NCI-H748 (cell line): ENCODE results near the gene SP3.
A peak's percentile ranks its signal among the peaks of the same experiment; 100 is the strongest.

Experiments
- DNase-seq: peaks from one replicate; lab custom pipeline; 2025; ENCODE audit not compliant: unreplicated experiment; lab: John Stamatoyannopoulos, UW

The SP3 gene

DNA sequence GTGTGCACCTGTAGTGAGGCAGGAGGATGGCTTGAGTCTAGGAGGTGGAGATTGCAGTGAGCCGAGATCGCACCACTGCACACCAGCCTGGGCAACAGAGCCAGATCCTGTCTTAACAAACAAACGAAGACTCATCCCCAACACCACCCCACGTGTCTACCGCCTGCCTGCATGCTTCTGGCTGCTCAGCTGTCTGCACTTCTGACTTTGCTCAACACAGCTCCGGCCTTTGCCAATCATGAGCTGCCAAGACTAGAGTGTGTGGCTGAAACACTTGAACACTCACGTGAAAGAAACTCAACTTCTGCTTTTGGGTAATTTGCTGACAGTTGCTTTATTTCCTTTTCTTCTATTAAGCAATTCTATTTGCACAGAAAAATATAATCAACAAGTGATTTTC lies 32.1 kb upstream of the SP3 start:
- DNase-seq: no peak

DNA sequence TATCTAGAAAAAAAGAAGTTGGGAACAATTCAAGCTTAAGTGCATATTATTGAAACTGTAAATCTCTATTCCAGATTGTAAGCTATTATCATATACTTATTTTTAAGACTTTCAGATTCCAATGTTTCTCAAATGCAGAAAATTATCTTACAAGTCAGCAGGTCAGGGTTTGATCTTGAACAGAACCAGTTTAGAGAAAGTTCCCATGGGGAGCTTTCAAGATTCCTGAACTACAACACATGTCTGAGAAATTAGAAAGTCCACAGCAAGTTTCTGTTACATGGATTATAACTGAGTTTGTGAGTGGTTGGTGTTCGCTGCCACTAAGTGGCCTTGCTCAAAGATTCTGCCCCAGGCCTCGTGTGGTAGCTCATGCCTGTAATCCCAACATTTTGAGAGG lies 31.6 kb upstream of the SP3 start:
- DNase-seq: no peak

DNA sequence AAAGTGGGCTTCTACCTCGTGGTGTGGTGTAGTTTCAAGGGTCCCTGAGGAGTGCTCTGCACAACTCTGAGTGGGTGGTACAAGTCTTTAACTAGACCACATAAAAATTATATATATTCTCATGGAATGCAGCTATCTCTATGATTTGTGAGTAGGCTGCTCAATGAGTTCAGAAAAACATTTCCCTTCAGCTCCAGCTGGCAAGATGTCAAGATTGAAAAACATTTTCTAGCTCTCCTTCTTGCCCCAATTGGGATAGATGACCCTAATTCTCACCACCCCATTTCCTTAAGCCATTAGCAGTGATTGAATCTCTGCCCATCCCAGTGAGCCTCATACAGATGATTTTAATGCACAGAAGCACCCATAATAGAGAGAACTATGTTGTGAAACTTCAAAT lies 28.3 kb upstream of the SP3 start:
- DNase-seq: no peak

DNA sequence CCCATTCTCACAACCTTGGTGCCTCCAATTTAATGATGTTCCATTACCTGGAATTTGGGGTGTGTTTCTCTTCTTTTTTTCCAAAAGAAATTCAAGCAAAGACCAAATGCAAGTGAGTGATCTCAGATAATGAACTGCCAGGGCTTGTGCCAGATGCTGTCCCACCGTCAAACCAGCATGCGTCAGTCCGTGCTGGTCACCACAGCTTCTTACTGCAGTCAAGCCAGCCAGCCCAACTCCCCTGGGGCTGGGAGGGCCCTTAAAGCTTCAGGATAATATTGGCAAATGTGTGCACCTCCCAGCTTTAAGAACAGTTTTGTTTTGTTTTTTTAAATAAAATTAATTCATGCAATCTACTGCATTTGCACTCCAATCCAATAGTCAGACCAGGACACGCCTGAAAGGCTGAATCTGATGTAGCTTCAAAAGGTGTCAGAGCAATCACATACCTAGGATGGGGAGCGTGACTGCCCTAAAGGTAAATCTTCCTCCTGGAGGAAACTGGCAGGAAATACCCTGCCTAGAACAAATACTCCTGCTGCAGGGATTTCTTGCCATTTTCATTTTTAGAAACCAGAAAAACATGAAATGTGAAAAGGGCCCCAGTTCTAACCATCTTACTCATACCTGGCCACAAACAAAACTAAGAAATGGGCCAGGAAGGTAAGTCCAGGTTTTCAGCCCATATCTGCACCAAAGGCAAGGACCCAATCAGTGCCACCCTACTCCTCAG lies 26.8 kb upstream of the SP3 start:
- DNase-seq: no peak

DNA sequence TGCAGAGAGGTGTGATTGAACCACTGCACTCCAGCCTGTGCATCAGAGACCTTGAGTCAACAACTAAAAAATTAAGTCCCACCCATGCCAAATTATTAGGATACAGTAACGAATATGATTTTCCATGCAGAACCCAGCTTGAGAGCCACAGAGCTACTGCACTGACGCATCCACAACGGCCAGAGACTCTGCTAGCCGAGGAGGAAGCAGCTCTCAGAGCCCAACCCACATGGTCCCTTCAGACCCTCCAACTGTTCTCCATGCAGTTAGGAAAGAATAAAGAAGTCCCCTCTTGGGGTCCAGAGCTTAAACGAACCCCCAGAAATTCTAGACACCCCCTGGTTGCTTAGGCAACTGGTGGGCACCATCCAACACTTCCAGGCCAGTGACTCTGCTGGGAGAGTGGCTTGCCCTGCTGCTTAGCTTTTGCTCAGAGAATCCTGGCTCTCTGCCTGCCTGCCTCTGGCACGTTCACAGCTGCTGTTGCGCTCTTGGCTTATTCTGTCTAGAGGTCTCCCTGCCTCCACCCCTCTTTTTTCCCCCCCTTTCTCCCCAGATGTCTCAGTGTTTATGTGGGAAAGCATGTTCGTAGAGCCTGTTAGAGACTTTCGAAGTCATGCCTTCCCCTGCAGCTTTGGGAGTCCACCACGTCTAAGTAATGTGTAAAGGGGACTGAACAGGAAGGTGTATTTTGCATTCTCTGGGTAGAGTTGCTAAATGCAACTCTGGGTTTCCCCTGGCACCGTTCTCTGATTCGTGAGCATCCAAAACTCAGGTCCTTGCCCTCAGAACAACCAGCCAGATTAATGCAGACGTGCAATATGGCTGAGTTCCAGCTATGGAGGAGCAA lies 26.0 kb upstream of the SP3 start:
- DNase-seq: no peak

DNA sequence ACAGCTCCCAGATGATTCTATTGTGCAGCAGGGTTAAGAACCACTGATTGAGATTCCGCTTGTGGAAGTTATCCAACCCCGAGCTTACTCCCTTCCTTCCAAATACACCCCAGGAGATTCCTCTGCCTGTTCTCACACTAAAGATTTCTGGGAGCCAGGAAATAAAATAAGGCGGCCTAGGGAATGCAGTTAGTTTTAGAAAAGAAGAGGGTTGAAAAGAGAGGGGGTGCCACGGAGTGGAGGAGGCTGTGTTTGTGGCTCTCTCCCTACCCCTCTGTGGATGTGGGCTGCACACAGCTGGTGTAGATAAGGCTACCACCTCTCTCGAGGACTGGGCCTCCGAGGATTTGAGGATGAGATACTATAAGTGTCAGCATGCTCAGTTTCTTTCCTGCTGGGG lies 25.1 kb upstream of the SP3 start:
- DNase-seq: no peak

DNA sequence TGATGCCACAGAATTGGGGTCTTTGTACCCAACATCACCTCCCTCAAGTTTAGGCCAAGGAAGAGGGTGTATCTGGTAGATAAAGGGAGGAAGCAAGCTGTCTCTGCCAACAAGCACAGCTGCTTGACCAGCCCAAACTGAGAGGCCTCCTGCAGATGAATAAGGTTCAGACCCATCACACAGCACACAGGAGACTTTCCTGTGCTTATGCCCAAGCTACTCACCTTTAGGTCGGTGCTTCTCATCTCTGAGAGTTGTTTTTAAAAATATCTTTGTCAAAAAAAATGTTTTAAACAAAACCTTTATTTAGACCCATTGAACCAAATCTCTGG lies 24.7 kb upstream of the SP3 start:
- DNase-seq: no peak

DNA sequence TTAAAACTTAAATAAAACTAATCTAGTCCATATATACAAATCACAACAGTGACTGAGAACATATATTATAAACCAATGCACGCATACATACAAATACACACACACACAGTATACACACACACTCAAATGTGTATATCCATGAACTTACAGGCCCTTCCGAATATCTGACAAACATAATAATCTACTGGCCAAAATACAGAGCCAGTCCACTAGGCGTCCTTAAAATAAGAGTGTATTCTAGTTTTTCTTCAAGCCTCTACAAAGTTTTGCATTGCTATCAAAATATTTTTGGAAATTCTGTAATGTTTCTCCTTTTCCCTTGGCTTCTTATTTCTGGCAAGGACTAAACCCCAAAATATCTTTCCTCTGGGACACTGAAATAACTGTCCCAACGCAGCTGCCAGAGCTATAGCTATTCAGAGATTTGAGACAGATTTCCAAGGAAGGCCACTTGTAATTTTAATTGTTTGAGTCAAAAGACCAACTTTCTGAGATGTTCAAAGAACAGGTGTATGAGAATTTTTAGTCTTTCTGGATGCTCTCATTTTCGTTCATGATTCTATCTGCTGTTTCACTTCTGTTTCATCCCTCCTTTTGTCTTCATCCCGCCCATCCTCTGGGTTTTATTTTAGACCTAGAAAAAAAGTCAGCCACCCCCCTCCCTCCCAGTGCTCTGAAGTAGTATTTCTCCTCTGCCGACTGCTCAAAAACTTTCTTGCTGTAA lies 24.1 kb upstream of the SP3 start:
- no peak for DNase-seq

DNA sequence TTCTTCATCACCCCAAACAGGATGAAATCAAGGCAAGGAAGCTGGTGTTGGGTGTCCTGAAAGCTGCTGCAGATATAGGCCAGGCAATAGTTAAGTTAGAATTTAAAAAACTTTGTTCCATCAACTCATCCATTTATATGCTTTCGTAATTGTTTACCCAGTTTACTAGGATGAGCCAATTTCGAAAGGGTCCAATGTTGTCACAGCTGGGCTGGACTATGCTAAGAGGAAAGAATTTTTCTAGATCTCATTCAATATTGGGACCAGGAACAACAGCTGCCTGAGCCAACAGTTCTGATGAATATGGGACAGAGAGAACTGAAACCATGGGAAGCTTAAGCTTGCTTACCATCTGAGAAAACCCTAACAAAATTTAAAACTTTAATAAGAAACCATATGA lies 21.6 kb upstream of the SP3 start:
- DNase-seq: no peak

DNA sequence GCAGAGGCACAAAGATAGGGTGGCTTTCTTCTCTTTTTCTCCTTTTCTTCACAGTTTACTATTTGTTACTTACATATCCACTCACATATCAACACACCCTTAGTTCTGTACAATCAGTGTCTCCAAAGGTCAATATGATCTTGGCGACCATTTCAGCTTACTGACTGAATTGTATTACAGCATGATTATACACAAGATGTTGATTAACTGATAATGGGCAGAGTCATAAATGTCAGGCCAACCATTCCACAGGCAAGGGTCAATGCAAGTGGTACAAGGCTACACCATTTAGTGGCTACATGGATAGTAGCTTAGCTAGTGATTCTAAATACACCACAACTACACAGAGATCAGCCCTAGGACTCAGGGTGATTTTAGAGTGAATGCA lies 20.4 kb upstream of the SP3 start:
- no peak for DNase-seq

DNA sequence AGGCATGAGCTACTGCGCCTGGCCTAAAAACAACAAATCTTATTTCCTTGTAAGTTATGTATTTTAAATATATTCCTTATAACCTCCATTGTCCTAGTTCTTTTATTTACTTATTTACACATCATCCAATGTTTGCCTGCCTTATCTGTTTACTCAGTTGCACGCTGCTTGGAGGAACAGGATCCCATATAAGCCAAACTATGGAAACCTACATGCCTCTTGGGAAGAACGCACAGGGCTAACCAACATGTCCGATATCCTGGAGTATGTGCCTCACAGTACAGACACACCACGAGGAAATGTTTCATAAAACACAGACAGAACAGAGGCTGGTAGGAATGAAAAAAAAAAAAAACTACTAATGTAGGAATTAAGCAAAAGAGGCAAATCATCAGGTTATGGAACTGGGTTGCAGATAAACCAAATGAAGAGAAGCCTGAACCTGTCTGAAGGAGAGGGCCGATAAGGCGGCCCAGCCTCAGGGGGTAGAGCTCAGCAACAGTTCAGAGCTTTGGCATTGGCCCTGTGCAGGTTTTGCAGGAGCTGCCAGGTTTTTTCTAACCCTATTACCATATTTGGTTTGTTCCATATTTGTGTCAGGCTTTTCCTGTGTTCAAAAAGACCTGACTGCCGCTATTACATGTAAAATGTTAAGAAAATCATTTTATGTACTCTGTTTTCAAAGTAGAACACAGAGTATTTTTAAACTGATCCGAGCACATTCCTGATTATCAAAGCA lies 19.9 kb upstream of the SP3 start:
- DNase-seq: no peak

DNA sequence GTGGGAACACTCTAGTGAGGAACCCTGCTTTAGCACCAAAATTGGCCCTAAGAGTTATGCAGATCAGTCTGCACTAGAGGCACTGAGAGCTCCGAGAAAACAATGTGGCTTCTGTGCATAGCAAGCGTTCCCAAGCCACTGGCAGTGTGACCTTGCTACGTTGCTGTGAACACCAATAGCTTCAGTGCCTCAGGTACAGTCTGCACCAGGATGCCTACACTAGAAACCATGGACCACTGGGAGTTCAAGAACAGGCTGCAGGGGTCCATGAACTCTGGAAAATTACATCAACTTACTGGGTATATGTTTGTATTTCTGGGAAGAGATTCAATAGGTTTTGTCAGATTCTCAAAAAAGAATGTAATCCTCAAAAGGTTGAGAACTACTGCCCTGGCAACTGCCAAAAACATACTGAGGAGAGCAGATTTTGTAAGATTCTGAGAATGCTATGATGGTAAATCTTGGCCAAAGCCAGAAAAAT lies 18.3 kb upstream of the SP3 start:
- DNase-seq: no peak

DNA sequence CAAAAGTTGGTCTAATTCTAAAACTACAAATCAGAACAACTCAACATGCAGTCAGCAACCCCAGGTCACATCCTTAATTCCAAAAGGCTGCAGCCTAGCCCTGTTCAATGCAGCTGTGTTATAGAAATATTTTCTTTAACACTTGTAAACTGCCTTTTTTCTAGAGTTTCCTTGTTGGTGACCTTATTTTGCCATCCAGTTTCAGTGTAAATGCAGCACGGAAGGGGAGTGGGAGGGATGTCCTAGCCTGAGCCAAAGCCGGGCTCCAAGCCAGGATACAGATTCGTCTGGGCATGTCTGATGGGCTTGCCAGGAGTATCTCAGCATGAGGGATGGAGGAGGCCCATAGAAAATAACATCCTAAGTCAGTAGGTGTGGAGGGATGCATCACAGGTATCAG lies 17.7 kb upstream of the SP3 start:
- peak; percentile 33 for DNase-seq

DNA sequence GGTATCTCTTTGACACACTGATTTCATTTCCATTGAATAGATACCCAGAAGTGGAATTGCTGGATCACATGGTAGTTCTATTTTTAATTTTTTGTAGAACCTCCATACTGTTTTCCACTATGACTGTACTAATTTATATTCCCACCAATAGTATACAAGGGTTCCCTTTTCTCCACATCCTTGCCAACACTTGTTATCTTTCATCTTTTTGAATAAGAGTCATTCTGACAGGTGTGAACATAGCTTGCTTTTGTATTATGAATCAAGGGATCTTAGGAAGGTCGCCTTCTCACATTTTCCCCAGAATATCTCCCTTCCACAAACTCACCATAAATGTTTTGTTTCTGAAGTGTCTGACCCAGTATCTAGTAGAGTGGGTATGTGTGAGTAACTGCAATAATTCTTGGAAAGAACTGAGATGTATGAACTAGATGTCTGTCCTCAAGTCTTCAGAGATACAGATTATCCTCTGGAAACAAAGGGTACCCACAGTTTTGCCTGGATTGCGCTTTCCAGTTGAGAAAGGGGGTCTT lies 17.1 kb upstream of the SP3 start:
- no peak for DNase-seq

DNA sequence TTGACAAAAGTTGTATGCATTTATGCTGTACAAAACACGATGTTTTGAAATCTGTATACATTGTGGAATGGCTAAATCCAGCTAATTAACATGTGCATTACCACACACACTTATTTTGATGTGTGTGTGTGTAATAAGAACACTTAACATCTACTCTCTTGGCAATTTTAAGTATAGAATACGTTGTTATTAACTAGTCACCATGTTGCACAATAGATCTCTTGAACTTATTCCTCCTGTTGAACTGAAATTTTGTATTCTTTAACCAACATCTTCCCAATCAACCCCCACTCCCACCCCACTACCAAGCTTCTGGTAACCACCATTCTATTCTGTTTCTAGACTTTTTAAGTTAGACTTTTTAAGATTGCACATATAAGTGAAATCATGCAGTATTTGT lies 16.3 kb upstream of the SP3 start:
- DNase-seq: no peak

DNA sequence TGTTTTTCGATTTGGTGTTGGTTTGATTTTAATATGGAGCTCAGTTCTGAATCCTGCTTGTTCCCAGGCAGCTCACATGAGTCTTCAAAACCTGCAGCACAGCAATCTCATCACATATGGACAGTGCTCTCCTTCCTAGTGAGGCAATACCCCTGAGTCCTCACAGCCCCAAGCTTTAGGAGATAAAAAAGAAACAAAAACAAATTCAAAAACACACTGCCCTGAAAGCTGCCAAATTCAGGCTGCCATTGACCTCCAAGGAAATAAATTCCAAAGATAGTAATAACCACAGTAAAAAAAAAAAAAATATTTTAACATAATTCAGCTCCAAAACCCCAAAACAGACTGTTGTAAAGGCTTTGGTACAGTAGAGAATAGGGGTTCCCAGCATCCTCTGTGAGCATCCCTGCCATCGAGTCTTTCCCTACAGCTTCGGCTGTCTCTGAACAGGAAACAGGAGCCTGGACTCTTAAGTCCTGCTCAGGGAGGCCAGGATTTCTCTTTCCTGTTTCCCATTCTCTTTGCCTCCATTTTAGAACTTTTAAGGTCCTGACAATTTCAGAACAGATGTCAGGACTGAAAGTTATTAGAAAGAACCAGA lies 14.7 kb upstream of the SP3 start:
- no peak for DNase-seq

DNA sequence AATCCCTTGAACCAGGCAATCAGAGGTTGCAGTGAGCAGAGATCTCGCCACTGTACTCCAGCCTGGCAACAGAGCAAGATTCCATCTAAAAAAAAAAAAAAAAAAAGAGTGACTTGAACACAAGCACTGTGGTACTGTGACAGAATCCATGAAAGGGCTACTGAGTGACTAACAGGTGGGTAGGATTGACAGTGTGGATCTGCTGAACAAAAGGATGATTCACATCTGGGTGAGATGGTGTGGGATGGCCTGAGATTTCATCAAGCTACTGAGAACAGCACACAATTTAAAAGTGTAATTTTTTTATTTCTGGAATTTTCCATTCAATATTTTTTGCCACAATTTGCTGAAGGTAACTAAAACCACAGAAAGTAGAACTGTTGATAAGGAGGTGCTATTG lies 13.3 kb upstream of the SP3 start:
- no peak for DNase-seq

DNA sequence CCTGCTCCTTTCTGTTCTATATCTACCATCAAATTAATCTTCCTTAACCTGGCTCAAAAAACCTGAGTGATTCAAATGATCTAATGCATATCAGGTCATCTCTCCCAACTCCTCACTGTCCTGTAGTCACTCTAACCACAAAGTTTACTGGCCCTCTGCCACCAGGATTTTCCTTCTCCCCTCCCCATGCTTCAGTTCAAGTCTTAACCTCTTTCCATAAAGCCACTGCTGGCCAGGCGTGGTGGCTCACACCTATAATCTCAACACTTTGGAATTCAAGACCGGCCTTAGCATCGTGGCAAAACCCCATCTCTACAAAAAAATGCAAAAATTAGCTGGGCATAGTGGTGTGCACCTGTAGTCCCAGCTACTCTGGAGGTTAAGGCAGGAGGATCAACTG lies 7.5 kb upstream of the SP3 start:
- DNase-seq: no peak

DNA sequence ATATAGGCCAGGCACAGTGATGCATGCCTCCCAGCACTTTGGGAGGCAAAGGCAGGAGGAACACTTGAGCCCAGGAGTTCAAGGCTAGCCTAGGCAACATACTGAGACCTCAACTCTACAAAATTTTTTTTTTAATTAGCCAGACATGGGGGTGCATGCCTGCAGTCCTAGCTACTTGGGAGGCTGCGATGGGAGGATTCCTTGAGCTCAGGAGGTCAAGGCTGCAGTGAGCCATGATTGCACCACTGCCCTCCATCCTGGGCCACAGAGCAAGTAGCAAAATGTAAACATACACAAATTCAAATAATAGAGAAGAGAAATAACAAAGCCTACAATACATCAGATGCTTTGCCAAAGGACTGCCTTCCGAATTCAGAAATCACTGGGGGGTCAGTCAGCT lies 7.0 kb upstream of the SP3 start:
- DNase-seq: no peak

DNA sequence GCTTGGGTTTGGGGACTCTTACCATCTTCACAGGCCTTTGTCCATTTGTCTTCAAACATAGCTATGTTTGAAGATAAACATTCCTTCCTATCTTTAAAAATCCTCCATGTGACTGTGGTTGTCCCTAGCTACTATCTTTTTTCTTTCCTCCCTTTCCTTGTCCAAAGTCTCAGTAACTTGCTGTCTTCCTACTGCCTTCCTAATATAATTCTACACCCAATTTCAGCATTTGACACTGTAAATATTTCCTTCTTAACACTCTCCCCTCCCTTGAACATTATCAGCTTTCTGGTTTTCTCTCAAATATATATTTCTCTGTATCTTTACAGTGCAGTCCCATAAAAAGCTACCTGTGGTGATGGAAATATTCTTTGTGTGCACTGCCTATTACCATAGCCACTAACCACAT lies 5.3 kb upstream of the SP3 start:
- DNase-seq: no peak

DNA sequence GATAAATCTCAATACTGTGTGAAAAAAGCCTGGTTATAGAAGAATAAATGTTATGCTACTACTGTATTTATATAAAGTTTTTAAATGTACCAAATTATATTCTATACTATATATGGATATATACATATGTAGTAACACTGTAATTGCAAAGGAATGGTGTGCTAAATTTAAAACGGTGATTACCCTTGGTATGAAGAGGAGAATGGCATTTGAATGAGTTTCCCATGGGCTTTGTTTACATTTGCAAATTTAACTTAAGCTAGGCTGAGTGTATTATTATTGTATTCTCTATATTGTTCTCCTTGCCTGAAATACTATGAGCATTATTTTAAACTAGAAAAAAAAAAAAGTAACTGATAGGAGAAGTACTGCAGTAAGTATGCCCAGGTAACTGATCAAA lies 4.7 kb upstream of the SP3 start:
- DNase-seq: no peak
